ENCODE results near the gene EPPIN.

EPPIN gene

GRCh38 chr20:45508068-45508886 lies 38.9 kb downstream of the EPPIN start:
- H3K9ac ChIP-seq: no peak overlapping the region
- H3K79me2 ChIP-seq: no peaks in the 10 kb centered on the region
- TF ChIP-seq CTCF (IDR thresholded peaks at IDR 0.05): no peak
- H3K27ac ChIP-seq: no peak overlapping the region
- H2AFZ ChIP-seq: no peak overlapping the region
- no peaks in the 10 kb centered on the region for H3K4me1 ChIP-seq
- H3K4me3 ChIP-seq (ENCODE audit: low read depth, low read length): no peak overlapping the region
- no peaks in the 10 kb centered on the region for H3K9me3 ChIP-seq (ENCODE audit: control insufficient read depth, low read length)
- H3K4me2 ChIP-seq (ENCODE audit: low read length): no peak overlapping the region
- no peaks in the 10 kb centered on the region for H3K27me3 ChIP-seq (ENCODE audit: control insufficient read depth, insufficient read depth, low read length)
- no peaks in the 10 kb centered on the region for H3K36me3 ChIP-seq (ENCODE audit: control insufficient read depth, insufficient read depth, low read length)

GRCh38 chr20:45507011-45507820 lies 40.0 kb downstream of the EPPIN start:
- Histone ChIP-seq H3K4me2 (ENCODE audit: low read length) (no peak overlapping the region), H2AFZ (no peak overlapping the region), H3K27ac (no peak overlapping the region), H3K36me3 (ENCODE audit: control insufficient read depth, insufficient read depth, low read length) (no peaks in the 10 kb centered on the region), H3K9me3 (ENCODE audit: control insufficient read depth, low read length) (no peaks in the 10 kb centered on the region), H3K4me1 (no peaks in the 10 kb centered on the region), H3K27me3 (ENCODE audit: control insufficient read depth, insufficient read depth, low read length) (no peaks in the 10 kb centered on the region), H3K4me3 (ENCODE audit: low read depth, low read length) (no peak overlapping the region), H3K79me2 (no peaks in the 10 kb centered on the region), H3K9ac (no peak overlapping the region)
- no peak for TF ChIP-seq CTCF (IDR thresholded peaks at IDR 0.05)

GRCh38 chr20:45506398-45506797 lies 40.8 kb downstream of the EPPIN start:
- Histone ChIP-seq H3K27me3 (ENCODE audit: control insufficient read depth, insufficient read depth, low read length) (no peaks in the 10 kb centered on the region), H3K36me3 (ENCODE audit: control insufficient read depth, insufficient read depth, low read length) (no peaks in the 10 kb centered on the region), H3K9me3 (ENCODE audit: control insufficient read depth, low read length) (no peaks in the 10 kb centered on the region), H3K27ac (no peak overlapping the region), H3K4me1 (no peaks in the 10 kb centered on the region), H3K4me2 (ENCODE audit: low read length) (no peak overlapping the region), H3K79me2 (no peaks in the 10 kb centered on the region), H2AFZ (no peak overlapping the region), H3K9ac (no peak overlapping the region), H3K4me3 (ENCODE audit: low read depth, low read length) (no peak overlapping the region)
- no peak for TF ChIP-seq CTCF (IDR thresholded peaks at IDR 0.05)

GRCh38 chr20:45503403-45503802 lies 43.8 kb downstream of the EPPIN start:
- Histone ChIP-seq H3K4me3 (ENCODE audit: low read depth, low read length) (no peak overlapping the region), H3K27ac (no peak overlapping the region), H2AFZ (no peak overlapping the region), H3K9ac (no peak overlapping the region), H3K36me3 (ENCODE audit: control insufficient read depth, insufficient read depth, low read length) (no peaks in the 10 kb centered on the region), H3K4me1 (no peaks in the 10 kb centered on the region), H3K4me2 (ENCODE audit: low read length) (no peak overlapping the region), H3K27me3 (ENCODE audit: control insufficient read depth, insufficient read depth, low read length) (no peaks in the 10 kb centered on the region), H3K9me3 (ENCODE audit: control insufficient read depth, low read length) (no peaks in the 10 kb centered on the region), H3K79me2 (no peaks in the 10 kb centered on the region)
- no peak for TF ChIP-seq CTCF (IDR thresholded peaks at IDR 0.05)

Data from parathyroid adenoma (tissue), 2 donors.